T-helper 1 cell (primary cell): ENCODE results near the gene SDK2.
"Not testable (repeated sequence)": the region's sequence is repeated elsewhere in the genome, so short reads cannot be mapped to it uniquely, and the experiment has no call there.

Source experiments
- DNase-seq, 5 donors: peaks; one replicate each; pipeline ENCODE4 v3.0.0-alpha.2; 2012 to 2020

The SDK2 gene

GRCh38 chr17:73337330-73337710 lies 306.9 kb downstream of the SDK2 start:
- DNase-seq = no peak

GRCh38 chr17:73336408-73337329 lies 307.6 kb downstream of the SDK2 start:
- no peak for DNase-seq

- DNase-seq = no peak
Measured at GRCh38 chr17:73335591-73336407, 308.4 kb downstream of the SDK2 start.

- no peak for DNase-seq
Measured at GRCh38 chr17:73334771-73335513, 309.3 kb downstream of the SDK2 start.

- DNase-seq = not testable (repeated sequence)
Measured at GRCh38 chr17:73333445-73333844, 310.8 kb downstream of the SDK2 start.

GRCh38 chr17:73331060-73331459 lies 313.2 kb downstream of the SDK2 start:
- DNase-seq = no peak

GRCh38 chr17:73327676-73328075 lies 316.6 kb downstream of the SDK2 start:
- DNase-seq = no peak

GRCh38 chr17:73325527-73325842 lies 318.8 kb downstream of the SDK2 start:
- no peak for DNase-seq

GRCh38 chr17:73324711-73325526 lies 319.3 kb downstream of the SDK2 start:
- DNase-seq = no peak

- no peak for DNase-seq
Measured at GRCh38 chr17:73324160-73324475, 320.1 kb downstream of the SDK2 start.

- no peak for DNase-seq
Measured at GRCh38 chr17:73323409-73324159, 320.7 kb downstream of the SDK2 start.

- DNase-seq = no peak
Measured at GRCh38 chr17:73320601-73321264, 323.5 kb downstream of the SDK2 start.

GRCh38 chr17:73319766-73320165 lies 324.5 kb downstream of the SDK2 start:
- DNase-seq = no peak

GRCh38 chr17:73318836-73319235 lies 325.4 kb downstream of the SDK2 start:
- DNase-seq = no peak

- no peak for DNase-seq
Measured at GRCh38 chr17:73318427-73318813, 325.8 kb downstream of the SDK2 start.

- DNase-seq = no peak
Measured at GRCh38 chr17:73317513-73318426, 326.5 kb downstream of the SDK2 start.

- no peak for DNase-seq
Measured at GRCh38 chr17:73316919-73317505, 327.2 kb downstream of the SDK2 start.

GRCh38 chr17:73315471-73315870 lies 328.8 kb downstream of the SDK2 start:
- no peak for DNase-seq

GRCh38 chr17:73313526-73314127 lies 330.6 kb downstream of the SDK2 start:
- no peak for DNase-seq
